Cerebellar nuclear complex (tissue), 1 donor: Measurements from ENCODE around the gene ITPR1.

Experiments
- DNase-seq, 2 experiments: peaks; one replicate each; lab custom pipeline; 2025; lab: John Stamatoyannopoulos, UW

ITPR1 gene

DNA sequence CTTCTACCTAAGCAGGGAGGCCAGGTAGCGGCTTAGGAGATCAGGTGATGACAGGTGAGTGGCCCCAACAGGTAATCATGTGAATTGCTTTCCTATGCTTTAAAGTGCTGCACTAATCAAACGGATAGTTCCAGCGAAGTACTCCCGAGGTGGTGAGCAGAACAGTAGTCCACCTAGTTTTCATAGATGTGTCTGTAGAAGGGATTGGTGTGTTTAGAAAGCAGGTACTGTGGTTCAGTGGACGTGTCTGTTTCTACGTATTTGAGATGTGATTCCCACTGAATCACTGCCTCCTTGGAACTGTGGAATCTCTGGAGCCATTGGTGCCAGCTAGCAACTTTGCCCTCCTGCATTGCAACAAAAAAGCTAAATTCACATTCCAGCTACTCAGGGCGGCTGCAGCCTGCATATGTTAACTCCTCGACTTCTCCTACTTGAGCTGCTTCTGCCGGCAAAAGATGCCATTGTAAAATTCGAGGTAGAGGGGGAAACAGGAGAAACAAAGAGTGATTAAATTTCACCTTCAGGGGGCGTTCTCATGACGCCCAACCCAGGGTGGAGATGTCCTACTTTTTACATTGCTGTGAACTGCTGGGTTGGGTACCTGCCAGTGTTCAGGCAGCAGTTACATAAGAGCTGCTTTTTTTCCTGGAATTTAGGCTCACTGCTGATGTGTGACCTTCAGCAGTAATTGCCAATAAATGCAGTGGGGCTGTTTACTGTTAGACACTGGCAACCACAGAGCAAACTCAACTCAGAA, 227.3 kb downstream of the ITPR1 start:
- peak; percentile 10 to 75 for DNase-seq

DNA sequence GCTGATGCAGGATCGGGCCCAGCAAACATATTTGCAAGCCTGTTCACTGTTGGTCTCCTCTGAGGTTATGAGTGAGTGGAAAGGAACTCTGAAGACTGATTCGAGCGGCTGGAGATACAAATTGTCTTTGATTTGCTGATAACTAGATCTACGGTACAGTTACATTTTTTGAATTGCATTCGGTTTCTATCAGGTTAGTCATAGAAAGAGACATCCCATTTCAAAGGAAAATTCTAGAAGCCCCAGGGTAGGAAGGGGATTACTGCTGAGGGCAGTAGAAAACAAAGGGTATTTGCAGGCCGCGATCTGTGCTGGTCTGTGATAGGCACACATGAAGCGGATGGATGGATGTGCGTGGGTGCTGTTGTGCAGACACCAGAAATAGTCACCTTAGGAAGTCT, 228.4 kb downstream of the ITPR1 start:
- DNase-seq, result no peak

DNA sequence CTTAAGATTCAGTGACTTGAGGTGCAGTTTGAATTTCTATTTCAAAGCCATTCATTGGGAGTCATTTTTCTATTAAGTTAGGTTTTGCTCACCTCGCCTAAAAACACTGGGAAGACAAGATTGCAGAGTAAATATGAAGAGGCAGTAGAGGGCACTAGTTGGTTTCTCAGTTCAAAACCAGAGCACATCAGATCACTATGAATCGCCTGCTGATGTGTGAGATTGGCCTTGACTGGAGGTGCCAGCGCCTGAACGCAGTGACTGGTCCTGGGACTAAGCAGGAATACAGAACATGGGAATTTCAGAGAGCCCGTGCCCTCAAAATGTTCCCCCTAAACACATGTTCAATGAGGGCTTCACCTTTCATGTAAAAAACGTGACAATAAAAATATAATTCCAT, 229.0 kb downstream of the ITPR1 start:
- DNase-seq, result no peak

DNA sequence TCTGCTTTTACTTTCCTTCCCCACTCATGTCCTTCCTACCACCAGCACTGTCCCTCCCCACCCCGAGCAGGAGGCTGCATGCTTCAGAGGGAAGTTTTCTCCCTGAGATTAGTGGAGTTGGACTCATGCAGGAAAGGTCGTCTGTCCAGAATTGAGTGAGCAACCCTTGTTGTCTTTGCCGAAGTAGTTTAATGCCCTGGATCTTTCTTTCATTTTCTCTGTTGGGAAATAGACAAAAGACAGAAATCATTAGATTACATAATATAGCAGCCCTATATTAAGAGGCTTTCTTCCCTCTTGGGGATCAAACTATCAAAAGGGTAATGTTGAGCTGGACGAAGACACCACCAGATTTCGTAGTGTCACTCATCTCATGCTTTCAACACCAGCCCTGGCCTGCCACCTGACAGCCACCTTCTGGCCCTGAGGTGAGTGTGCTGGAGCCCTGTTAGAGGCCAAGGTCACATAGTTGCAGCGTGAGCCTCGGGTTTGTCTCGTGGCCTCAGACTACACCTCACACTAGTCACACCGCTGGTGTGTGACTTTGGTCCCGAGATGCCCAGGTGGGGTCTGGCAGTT, 231.0 kb downstream of the ITPR1 start:
- DNase-seq, result no peak

DNA sequence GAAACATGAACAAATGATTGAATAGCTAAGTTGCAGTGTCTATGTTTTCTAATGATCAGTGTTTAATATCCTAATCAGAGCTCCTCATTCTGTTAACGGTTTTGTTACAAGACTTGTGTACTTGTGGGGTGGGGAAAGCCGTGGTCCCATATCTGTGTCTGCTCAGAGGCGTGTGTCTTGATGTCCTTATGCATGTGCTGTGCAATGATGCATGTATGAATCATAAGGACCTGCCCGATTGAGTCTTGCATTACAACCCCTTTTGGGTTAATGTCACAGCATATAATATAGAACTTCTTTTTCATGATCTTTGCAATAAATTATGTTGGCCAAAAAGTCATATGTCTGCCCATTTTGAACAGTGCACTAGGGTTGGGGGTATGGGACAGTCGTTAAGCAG, 233.4 kb downstream of the ITPR1 start:
- DNase-seq, result no peak

DNA sequence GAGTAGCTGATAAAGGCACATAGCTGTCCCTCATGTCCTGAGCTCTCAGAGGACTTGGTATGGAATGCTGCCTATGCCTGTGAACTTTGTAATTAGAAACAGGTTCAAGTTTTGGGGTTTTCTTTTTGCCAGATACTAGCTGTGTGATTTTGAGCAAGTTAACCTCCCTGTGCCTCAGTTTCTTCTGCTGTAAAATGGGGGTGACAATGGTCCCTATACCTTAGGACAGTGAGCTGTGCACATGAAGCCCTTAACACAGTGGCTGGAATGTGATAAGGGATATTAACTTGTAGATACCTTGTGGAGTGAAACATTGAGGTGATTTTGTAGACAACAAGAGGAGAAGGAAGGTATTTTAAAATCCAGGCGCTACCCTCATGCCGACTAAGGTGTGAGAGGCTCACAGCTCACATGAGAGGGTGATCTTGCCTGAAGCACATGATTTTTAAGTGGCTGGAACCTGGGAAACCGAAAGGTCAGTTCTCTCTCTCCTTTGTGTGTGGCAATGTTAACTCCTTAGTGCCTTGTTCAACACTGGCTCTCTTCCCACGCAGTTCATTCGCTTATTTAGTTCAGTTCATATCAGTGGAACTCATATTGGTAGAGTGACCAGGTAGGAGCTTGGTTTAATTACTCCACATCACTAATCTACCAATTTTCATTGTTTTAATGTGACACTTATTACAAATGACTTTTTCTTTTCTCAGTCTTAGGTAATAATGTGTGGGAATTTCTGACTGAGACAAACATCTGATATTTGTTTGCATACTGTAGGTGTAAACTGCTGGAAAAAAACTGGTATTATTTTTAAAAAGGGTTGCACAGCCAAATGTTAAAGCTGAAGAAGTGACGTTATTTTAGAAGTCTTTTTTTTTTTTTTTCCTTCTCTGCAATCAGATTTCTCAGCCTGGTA, 236.2 kb downstream of the ITPR1 start:
- DNase-seq, result no peak

DNA sequence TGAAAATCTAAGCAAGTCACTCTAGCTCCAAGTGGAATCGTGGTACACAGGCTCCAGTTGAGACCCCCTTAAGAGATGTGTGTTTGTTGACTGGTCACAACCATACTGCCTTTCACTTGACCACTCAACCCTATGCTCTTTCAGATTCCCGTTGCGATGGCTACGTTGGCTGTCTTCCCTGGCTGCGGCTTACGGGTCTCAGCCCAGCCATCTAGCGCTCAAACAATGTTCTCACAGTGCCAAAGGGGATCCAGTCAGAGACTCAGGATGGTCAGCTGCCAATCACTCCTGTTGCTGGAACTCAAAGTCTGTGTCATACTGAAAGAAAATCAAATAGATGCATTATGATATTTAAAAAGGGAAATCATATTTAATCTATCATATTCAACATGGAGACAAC, 237.6 kb downstream of the ITPR1 start:
- DNase-seq, result no peak

DNA sequence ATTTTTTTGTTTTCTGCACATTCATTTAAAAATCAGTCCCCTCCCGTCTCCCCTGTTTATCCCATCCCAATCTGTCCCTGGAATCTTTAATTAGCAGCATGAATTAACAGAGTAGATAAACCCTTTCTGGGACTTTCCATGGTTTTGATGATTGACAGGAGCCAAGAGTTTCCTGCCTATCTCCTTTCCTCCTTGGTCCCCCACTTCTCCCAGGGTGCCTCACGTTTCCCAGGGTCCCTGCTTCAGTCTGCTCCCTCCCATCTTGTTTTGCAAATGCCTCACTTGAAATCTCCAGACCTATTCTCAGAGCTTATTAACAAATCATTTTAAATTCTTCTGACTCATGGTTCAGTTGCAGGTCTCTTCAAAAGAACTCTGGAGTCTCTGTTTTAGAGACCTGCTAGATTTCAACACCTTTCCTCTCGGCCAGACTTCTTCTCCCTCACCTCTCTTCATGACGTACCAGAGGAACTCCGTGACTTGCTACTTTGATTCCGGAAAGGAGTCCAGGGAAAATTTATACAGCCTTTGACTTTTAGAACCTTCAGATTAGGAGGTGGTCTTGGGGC, 238.5 kb downstream of the ITPR1 start:
- DNase-seq, result no peak

DNA sequence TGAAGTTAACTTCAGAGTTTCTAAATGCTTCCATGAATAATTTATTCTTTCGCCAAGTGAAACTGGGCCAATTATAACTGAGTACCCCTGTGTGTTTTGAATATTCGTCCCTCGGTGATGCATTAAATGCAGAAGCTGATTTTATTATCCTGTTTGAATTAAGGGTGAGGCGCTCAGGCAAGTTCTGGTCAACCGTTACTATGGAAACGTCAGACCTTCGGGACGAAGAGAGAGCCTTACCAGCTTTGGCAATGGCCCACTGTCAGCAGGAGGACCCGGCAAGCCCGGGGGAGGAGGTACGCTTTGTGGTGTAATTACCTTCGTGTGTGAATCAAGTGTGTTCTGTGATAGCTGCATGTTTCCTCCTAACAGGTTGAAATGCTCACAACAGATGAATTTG, 239.8 kb downstream of the ITPR1 start:
- DNase-seq, result peak; percentile 23 to 70

DNA sequence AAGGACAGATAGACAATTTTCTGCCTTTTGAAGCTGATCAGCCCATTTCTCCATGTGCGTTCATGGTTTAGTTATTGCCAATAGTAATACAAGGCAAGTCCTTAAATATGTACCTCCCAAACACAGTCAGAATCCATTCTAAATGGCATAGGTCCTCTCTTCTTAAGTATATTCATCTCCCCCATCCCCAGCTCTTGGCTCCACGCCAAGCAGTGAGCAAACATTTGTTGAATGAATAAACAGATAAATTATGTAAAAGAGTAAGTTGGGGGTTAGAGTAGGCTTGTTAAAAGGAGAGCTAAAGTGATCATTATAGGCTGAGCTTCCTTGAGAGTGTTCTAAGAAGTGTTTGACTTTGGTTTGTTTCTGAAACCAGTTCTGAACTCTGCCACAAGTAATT, 241.3 kb downstream of the ITPR1 start:
- no peak for DNase-seq

DNA sequence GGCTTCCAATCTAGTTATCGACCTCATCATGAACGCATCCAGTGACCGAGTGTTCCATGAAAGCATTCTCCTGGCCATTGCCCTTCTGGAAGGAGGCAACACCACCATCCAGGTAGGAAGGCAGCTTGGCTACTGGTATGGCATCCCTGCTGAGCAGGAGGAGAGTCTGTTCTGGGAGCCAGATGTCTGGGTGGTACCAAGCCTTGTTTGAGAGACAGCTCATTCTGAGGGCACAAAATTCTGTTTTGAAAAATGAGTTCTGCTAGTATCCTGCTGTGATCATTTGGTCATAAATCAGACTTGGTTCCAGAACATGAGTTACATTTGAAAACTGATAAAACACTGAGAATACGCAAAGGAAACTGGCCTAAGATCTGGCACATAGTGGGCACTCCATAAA, 242.1 kb downstream of the ITPR1 start:
- DNase-seq, result no peak

DNA sequence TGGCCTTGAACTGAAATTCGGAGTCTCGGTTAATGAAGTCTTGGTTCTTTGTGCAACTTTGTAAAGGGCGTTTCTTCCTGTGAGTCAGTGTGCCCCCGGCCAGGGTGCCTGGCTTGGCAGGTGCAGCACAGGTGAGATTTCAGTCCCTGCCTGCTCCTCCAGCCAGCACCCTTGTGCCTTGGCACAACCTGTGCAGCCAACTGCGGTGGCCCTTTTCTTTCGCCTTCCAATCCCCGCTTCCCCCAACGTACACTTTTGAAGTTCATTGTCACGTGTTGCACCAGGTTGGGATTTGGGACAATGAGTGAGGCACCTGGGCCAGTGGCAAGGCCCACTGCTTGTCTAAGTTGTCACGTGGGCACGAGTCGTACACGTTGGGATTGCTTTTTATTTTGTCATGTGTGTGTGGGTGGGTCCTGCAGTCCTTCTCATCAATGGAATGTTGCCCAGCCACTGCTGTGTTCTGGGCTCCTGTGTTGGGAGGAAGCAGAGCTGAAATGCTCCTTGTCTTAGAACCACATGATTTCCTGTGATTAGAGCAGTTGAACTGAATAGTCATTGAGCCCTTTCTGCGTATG, 243.2 kb downstream of the ITPR1 start:
- no peak for DNase-seq

DNA sequence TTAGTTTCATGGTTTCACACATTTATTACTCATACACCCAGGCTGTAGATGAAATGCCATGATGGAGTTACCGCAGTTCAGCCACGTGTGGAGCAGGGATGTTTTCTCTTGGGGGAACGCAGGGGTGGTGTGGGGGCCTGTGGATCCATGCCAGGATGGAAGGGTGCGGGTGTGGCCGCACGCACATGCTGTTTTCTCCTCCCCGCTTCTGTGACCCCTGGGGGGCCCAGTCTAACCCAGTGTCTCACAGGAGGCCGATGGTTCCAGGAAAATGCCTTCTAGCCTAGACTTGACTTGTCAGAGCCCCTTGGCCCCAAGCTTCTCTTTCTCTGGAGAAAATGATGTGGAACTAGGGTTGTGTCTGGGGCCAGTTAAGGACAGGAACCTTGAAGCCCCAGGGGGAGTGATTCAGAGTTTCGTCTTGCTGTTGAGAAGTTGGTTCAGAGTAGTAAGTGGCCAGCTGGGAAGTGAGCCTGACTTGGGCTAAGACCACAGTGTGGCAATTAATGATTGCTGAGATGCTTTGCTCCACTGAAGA, 245.7 kb downstream of the ITPR1 start:
- no peak for DNase-seq

DNA sequence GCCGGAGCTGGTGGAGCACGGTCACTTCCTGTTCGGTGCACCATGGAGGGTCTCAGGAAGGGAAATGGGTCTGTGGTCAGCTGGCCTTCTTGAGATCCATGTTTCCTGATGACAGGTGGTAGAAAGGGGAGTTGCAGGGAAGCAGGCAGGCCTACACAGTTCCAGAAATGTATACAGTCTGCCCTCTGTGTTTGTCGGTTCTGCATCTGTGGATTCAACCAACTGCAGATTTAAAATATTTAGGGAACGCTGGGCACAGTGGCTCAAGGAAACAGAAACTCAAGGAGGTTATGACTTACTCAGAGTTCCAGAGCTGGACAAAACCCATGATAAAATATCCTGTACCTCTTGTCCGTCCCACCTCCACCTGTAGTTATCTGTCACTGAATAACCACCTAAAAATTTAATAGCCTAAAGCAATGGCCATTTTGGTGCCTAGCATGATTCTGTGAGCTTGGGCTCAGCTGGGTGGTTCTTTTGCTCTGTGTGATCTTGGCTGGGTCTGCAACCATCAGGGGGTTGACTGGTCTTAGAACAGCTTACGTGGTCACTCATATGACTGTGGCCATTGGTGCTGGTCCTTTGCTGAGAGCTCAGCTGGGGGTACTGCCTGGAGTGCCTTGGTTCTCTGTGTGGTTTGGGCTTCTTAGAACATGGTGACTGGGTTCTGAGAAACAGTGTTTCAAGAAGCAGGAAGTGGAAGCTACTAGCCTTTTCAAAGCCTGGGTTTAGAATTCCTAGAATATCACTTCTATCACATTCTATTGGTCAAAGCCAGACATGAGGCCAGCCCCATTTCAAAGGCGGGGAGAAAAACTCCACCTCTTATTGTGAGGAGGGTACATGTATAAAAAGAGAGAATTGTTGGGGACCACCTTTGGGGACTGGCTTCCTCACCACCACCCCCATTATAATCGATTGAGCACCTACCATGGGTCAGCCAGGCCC, 246.4 kb downstream of the ITPR1 start:
- DNase-seq, result no peak

DNA sequence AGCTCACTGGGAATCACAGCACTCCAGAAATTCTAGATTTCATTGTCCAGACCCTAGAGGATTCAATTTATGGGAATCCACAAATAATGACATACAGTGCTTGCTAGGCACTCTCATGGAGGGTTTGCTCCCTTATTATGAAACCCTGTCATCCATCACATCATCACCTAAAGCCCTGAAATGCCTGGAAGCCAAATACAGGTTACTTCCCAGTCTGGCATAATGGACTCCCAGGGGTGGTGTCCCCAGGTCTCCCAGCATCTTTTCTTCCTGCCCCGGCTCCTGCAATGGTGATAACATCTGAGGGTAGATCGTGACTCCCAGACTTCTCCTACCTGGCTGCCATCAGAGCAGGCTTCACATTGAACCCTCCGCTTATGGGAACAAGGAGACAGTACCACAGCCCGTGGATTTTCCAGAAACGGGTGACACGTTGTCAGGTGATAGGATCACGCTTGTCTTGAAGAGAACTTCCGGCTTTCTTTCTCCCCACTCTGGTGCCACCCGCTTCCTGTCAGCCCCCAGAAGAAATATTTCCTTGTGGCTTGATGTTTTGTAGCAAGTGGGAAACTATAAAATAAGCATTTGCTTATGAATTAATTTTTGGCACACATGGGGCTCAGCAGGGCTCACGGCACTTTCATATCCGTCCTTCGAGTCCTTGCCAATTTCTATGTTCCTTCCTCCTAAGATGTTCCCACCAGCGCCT, 247.4 kb downstream of the ITPR1 start:
- DNase-seq, result no peak

DNA sequence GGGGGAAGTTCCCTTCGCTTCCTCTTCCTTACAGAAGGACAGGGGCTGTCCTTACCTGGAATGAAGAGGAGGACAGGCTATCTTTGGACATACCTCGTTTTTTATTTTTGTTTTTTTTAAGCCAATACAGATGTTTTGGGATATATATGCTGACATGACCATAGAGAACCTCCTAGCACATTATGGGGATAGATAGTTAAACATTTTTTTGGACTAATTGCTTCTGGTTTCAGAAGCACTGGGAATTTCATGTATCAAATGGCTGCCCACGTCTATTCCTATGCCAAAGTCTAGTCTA, 247.9 kb downstream of the ITPR1 start:
- DNase-seq, result no peak

DNA sequence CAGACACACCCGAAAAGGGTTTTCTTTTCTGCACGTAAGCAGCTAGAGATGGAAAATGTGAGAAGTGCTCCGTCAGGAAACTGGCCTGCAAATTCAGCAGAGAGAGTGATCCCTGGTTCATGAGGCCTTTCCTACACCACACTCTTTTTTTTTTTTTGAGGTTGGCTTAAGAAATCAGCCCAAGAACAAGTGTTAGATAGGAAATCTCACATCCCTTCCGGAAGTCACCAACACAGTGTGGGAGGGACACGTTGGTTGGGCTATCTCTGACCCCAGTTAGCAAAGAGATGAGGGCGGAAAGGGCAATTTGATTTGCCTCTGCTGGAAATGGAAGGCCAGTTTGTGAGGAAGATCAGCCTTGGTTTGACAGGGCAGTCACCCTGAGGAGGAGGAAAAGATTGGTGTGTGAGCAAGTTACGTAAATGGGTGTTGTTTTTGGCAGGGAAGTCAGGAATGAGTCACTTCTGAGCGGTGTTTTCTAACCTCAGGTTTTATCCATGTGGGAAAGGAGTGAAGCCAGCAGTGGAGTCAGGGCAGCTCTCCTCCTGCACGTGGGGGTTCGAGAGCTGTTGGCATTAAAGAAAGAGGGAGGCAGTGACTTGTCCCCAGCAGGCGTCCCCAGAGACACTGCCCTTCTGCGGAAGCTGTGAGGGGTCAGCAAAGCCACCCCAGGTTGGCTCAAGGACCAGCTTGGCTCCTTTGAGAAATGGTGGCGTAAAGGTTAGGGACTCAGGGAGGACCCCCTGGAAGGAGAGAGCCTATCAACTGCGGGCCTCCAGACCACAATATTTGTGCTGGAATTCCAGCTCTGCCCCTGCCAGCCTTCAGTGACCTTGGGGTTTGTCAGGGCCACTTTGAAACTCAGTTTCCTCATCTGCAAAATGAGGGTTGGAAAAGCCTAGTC, 248.5 kb downstream of the ITPR1 start:
- DNase-seq, result no peak

DNA sequence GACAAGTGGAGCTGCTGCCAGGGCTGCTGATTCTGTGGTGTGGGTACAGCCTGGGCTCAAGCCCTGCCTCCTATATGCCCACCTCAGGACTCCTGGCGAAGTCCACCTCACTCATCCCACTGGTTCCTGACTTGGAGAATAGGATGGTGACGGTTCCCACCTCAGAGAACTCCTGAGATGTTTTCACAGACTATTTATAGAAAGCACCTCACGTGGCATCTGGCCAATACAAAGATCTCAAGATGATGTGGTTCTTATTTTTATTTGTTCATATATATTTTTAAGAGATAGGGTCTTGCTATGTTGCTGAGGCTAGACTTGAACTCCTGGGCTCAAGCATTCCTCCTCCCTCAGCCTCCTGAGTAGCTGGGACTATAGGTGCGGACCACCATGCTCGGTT, 249.2 kb downstream of the ITPR1 start:
- DNase-seq, result no peak

DNA sequence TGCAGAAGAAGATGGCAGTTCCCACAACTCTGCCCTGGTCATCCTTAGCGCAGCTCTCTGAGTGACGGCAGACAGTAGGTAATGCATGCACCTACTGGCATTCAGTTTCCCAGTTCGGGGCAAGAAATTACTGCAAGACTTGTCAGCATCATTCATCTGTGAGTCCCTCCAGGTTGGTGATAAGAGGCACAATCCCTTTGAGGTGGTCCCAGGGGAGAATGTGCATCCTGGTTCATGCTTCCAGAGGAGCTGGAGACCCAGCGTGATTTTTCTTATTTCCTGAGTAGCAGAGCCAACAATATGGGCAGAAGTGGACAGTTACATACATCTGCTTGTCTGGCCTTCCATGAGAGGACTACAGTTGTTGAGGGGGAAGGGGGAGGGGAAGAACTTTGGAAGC, 250.2 kb downstream of the ITPR1 start:
- no peak for DNase-seq
